Ishikawa (cell line): ENCODE results near the gene MRPS18B.

Experiments
- CEBPB ChIP-seq: IDR thresholded peaks from 2 replicates; pipeline ENCODE4 v1.6.1; 2012
- CREB1 ChIP-seq: IDR thresholded peaks from 2 replicates; pipeline ENCODE4 v1.6.1; 2012; ENCODE audit warnings: low read depth
- EGR1 ChIP-seq: IDR thresholded peaks from 2 replicates; pipeline ENCODE4 v1.6.1; 2012
- EP300 ChIP-seq: IDR thresholded peaks from 2 replicates; pipeline ENCODE4 v1.6.1; 2012; ENCODE audit warnings: borderline replicate concordance
- FOXM1 ChIP-seq: IDR thresholded peaks from 2 replicates; pipeline ENCODE4 v1.6.1; 2012; ENCODE audit warnings: low read depth, borderline replicate concordance
- RAD21 ChIP-seq: IDR thresholded peaks from 2 replicates; pipeline ENCODE4 v1.6.1; 2012; ENCODE audit warnings: low read depth
- TAF1 ChIP-seq: IDR thresholded peaks from 2 replicates; pipeline ENCODE4 v1.6.1; 2012; ENCODE audit warnings: low read depth, mild to moderate bottlenecking
- TEAD4 ChIP-seq: IDR thresholded peaks from 2 replicates; pipeline ENCODE4 v1.6.1; 2012
- YY1 ChIP-seq: IDR thresholded peaks from 2 replicates; pipeline ENCODE4 v1.6.1; 2012; ENCODE audit warnings: low read depth

- TF ChIP-seq EP300 (no peak), EGR1 (no peak), FOXM1 (no peak), YY1 (no peak), TEAD4 (no peak), TAF1 (no peak), CEBPB (no peak), RAD21 (no peak), CREB1 (no peak)
Measured at GRCh38 chr6:30619561-30619960, 1.9 kb downstream of the MRPS18B start.
